Fibroblast of skin of left quadriceps (primary cell): Measurements from ENCODE around the gene HOXD9.
A peak's percentile ranks its signal among the peaks of the same experiment; 100 is the strongest.

Source experiments
- DNase-seq, 2 experiments: peaks; one replicate each; pipeline ENCODE4 v3.0.0-alpha.2; 2013; ENCODE audit warnings: low read depth in 2 of 2

The HOXD9 gene

DNA sequence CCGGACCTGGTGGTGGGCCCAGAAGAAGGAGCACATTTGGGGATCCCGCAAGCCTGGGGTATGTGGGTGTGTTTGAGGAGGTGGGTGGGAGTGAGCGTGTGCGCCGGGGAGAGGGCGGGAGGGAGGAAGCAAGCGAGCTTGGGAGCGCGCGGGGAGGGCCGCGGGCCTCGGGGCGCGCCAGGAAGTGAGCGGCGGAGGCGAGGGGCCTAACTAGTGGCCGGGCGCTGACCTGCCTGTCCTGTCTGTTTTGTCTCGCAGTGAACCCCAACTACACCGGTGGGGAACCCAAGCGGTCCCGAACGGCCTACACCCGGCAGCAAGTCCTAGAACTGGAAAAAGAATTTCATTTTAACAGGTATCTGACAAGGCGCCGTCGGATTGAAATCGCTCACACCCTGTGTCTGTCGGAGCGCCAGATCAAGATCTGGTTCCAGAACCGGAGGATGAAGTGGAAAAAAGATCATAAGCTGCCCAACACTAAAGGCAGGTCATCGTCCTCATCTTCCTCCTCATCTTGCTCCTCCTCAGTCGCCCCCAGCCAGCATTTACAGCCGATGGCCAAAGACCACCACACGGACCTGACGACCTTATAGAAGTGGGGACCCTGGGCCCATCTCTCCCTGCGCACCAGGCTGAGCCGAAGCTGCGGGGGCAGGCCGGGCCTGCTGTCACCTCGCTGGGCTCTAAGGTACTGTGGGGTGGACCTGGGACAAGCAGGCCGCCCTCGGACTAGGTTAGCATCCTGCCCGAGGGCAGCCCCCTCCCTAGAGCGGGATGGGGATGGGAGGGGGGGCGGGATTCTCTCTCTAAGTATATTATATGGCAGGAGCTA is 30.0 kb downstream of the HOXD9 start:
- DNase-seq = no peak

DNA sequence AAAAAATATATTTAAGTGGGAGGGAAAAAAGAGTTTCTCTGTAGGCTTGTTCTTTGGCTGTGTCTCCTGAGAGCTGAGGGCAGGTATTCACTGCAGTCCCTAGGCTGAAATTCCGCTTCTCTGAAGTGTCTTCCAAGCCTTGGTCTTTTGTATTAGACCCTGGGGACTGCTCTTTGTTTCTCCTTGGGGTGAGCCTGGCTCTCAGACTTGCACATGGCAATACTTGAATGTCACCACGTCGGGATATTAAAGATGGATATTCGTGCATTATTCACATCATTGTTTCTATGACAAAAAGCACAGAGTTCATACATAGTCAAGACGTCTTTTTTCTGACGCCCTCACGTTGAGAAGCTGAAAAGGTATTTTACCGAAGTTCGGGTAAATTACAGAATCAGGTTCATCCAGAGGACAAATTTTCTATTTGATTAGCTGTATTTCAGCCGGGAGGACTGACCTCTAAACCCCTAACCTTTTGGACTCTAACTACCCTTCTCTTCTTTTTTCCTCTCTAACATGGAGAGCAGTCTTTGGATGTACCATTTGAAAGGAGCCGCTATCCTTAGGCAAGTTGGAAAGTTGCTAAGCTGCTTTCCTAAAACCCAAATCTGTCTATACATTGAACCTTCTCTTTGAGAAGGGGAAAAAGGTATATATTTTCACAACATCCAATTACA is 32.2 kb downstream of the HOXD9 start:
- DNase-seq = no peak

DNA sequence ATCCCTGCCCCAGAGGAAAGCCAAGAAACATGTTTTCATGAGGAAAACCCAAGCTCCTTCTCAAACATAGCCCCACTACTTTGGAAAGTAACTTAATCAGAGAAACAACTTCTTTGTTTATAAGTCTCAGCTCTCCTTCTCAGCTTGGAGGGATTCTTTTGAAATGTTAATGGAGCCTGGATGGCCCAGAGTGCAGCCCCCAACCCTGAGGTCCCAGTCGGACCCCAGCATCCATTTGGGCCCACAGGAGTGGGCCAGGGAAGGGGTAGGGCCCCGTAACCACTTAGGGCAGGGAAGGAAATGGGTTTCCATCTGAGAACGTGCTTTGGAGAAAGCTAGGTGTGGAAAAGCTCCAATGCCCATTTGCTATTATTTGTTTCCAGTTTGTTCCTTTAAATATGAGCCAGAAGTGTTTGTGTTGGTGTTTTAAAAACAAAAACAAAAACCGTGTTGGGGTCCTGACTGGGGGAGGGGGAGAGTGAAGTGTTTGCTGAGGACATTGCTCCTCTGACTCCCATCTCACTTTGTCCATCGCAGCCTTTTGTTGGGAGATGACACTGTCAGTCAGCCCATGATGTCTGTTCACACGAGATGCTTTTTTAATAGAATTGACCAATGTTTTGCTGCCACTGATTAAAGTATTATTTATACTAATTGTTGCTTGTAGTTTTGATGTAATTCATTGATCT is 33.0 kb downstream of the HOXD9 start:
- no peak for DNase-seq

DNA sequence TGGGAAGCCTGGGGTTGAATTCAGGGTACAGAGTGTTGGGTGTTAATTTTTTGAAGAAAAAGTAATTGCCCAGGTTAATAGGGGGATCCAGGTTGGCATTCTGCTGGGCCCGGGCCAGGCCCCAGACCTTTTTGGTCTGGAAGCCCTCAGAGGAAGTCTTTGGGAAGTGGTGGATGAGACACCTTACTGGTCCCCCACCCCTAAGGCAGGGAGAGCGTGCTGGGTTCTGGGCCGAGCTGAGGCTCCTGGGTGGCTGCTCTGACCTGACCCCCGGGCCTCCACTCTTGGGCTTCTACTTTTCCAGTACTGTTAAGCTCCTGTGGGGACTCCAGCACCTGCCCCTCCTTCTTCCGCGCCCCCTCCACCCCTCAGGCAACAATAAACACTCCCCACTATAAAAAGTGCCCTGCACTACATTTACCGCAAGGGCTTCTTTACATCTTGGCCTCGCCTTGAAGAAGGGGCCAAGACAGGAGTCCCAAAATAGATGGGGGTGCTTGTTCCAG is 33.8 kb downstream of the HOXD9 start:
- no peak for DNase-seq

DNA sequence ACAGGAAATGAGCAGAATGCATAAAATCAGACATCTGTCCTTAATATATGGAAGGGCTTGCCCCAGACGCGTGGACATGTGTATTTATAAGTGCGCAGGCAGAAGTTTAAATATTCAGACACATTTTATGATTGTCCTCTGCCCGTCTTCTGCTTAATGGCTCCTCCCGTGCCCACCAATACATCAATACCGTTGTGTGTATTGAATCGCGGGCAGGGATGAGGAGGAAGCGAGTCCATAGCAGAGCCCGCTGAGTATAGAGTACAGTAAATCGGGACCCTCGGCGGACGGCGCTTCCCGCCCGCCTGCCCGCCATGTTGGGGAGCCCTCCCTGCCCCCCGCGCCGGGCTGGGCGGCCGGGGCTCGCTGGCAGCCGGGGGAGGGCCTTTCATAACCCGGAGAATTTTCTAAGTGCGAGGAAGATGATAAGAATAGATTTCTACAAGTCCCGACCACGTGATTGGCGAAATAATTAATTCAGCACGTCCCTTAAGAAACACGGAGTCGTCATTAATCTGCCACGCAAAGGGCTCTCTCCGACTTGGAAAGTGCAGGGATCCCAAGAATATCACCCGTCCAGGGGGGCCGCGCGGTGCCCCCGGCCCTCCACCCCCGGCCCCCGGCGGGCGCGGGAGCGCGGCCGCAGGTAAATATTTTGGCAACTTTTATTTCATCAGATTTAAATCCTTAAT is 34.4 kb downstream of the HOXD9 start, which contains the start of gene HOXD3:
Gene HOXD3, plus strand, starts transcription at position 501 of the 692 bp plus-strand sequence. CDS start 11,808 bp downstream, outside the sequence.
- DNase-seq = no peak

DNA sequence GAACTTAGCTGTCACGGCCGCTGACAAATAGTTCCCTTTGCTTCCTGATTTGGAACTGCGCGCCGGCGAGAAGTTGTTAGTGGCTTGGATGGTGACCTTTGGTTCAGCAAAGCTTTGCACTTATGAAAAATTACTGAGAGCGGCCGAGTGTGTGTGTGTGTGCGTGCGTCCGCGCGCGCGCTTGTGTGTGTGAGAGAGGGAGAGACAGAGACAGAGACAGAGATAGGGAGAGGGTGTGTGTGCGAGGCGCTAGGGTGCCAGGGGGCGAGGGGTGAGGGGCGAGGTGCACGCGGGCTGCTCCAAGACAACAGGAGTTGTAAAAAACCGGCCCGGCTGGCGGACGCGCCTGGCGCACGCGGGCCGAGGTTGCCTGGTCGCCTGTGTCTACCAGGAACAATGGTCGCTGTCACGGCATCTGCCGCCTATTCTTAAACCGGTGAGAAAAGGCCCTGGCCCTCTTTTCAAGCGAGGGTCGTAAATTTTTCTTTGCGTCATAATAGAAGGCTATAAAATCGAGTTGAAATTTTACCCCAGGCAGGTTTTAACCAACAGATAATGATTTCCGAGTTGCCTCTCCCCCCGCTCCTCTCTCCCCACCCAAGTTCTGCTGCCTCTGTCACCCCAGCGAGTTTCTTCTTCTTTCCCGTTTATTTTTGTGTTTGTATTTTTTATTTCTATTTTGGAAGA is 35.1 kb downstream of the HOXD9 start:
- DNase-seq = no peak

DNA sequence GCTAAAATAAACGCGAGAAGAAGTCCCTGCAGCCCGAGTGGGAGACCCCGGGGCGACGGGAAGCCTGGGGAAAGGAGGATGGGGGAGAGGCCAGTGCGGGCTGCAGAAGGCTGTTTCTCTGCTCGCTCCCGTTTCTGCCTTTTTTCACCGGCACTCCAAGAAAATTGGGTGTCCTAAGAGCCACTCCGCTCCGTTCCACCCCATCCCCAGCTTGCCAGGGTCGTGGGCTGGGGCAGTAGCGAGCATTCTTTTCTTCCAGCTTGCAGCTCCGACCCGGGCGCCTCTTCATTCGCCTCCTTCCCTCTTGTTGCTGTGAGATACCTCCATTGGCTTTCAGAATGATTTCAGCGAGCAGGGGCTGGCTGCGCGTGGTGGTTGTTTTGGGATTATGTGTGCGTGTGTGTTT is 35.7 kb downstream of the HOXD9 start:
- no peak for DNase-seq

DNA sequence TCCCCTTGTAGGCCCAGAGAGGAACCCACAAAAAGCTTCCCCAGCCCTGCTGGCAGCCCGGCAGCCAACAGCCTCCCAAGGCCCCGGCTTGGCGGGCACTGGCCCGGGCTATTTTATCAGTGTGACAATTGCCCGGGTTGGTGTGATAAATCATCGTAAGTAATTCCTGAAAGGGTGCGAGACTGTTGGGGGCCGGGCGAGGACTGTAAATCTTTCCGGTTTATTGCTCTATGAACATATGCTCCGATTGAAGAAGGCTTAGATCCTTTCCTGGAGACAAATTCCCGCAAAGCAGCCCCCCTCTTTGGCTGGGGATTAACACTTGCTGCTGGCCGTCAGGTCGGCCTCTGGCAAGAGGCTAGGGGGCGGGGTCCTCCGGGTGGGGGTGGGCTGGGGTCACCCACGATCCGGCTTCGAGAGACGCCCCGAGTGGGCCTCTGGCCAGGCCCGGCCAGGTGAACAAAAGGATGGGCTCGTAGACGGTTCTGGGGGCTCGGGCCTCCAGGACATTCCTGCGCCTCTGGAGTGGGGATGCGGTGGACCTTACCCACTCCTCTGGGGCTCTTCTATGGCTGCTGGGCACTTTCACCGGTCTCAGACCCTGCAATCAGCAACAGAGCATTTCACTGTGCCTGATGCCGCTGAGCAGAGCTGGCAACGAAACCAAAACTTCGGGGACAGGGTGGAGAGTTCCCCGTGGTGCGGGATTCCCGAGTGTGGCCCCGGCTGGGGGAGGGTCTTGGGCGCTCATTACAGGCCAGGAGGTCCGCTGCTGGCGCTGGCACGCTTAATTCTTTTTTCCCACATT is 36.5 kb downstream of the HOXD9 start:
- DNase-seq = no peak

DNA sequence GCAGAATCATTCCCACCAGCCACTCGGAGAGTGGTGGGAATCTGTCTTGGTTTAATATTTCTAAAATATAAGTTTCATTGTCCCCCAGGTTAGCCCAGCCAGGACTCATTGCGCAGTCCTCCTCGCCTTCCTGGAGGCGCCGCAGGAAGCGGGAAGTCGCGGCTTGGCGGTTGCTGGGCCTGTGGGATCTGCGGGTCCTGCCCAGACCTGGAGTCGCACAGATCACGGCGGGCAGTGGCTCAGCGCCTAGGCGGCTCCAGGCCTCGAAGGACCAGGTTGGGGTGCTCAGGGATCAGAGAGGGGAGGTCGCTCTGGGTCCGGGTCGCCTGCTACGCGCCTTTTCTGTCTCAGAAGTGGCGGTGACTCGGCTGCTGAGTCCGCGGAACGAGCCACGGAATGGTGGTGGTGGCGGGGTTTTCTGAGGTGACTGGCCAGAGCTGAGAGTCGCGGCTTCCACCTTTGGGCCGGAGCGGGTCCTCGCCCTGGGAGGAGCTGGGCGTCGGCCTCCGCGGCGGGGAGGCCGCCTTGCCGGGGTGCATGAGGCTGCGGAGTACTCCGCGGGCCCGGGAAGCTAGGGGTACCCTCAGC is 37.2 kb downstream of the HOXD9 start:
- DNase-seq = no peak

DNA sequence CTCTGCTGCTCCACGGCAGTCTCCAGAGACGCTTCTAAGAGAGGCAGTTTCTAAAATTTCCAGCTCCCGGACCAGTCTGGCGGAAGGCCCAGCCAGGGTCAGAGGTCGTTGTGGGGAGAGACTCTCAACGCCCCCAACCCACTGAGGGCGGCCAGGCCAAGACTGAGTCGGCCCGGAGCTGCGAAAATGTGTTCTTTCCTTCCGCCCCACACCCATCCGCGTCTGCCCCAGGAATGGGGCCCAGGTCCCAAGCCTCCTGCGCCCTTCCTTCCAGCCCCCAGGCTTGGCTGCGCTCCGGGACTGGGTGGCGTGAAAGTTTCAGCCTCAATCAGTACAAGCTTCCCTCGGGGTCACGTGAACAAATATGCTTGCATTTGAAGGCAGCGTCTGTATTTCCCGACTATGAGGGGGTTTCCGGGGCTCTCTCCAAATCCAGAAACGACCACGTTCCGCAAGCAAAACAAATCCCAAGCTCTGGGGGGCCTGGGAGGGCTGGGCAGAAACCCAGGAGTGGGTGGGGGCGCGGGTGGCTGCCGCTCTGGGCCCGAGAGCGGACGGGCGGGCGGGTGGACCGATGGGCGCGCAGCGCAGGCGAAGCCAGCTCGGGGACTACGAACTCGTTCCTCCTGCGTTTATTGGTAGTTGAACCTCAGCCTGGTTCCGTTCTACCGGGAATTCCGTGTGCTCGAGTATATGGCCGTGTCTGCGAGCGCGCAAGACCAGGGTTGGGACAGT is 37.9 kb downstream of the HOXD9 start:
- no peak for DNase-seq

DNA sequence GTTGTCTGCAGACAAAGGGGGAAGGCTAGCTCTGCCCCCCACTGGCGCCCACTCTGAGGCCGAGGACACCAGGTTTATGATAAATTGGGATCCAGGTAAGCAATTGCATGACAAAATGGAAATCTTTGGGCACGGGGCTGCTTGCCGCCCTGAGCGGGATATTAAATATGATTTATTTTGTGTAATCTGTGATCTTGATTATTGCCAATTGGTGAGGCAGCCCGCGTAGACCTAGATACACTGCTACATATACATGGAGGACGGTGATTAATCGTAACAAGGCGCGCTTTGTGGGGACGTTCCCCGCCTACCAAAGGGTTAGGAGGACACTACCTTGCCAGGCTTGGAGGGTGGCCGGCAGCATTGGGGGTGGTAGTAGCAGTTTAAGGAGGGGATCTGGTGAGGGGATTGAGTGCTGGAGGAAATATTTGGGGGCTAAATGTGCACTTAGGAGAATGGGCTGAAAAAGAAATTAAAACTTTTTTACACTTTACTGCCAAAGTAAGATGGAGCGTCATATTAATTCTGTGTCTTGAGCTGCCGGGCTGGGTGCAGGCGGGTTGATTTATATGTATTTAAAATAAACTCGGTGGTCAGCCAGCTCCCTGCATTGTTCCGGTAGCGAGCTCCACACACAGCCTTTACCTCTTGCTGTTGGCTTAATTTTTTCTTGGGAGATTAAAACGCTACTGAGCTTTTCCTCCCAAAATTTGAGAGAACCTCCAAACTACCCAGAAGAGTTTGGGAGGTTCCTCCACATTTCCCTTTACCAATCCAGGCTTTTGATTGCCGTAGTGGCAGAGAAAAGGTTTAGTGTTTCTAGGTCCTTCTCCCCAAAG is 38.7 kb downstream of the HOXD9 start:
- DNase-seq = no peak

DNA sequence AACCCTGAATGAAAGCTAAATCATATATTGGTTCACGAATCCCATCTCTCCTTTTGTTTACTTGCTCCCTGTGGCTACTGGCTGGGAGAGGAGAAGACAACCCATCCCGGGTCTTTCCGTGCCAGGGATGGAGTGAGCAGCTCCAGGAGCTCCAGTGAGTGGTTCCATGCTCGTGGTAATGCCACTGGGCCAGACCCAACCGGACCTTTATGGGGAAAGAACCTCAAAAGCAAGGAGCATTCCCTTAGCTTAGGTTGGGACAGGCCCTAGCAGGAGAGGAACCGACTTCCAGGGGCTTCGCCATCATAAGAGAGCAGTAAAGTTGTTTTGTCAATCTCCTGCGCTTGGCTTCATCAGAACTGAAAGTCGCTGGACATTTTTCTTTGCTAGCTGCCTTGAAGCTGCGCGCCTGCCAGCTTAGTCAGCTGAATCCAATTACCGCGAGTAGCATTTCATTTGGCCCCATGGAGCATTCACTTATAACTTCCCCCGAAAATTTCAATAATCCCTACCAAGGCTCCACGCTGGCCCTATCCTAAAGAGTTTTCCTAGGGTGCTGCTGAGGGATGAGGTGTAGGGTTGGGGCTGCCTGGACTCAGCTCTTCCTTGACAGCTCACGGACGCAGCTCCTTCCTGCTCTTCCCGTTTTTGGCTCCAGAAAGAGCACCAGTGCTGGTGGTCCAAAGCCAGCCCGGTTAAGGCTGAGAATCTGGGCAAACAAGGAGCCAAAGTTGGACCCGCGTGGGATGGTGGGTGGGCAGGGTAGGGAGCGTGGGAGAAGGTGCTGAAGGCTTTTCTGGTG is 39.5 kb downstream of the HOXD9 start:
- DNase-seq = peak in 1 of 2 experiments; percentile 71

DNA sequence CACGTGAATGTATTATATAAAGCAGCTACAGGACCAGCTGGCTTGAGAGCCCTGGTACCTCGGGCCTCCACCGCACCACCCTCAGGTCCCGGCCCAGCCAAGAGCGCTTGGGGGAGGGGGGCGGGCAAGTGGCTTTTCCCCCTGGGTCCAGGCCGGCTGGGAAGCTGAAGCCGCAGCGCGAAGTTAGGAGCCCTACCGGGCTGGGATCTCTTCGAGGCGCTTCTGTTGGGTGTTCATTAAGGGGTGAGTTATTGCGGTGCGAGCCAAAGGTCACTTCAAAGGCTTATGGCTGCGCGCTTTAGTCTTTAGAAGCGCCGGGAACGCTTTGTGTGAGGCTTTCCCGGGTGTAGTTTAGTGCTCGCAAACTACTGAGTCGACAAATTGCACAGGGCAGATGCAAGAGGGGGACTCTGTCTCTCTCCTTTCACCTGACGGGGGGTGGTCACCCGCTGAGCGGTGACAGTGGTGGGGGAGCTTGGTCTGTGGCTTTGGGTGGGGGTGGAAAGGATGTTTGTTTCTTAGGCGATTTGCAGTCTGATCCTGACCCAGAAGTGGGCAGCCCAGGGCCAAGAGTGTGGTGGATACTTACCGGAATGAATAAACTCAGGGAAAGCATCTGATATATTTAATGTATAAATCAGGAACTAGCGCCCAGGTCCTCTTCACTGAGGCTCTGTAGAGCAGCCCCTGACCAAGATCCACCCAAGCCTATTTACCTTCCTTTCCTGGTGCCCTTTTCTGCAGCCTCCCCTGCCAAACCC is 40.6 kb downstream of the HOXD9 start:
- DNase-seq = no peak

DNA sequence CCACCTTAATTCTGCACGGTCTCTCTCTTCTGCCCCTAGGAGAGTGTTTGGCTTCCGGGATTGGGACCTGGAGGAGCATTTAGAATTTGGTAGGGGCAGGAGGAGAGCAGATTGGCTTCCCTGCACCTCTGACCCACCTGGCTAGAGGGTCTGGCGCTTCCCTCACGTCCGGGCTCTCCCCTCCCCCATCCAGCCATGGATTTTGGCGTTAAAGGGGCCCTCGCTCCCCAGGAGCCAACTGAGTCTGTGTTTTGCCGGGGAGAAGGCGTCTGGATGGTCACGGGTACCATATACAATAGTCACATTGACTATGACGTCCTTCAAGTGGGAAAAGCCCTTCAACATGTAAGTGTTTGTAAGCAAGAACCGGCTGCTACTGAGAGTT is 41.1 kb downstream of the HOXD9 start:
- no peak for DNase-seq

DNA sequence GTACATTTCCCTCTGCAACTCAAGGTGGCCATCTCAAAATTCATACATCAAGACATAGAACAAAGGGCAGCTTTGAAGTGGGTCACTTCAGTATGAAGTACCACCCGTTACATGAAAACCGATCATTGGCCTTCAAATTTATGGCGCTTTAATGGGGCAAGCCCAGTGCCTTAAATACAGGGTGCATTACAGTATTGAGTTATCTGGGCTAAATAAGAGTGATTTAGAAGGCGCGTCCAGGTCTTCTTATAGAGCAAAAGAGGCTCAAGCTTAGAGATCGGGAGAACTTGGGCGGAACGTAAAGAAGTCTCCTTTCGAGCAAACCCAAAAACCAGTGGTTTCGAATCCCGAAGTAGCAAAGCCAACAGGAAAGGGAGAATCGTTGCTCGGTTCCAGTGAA is 41.7 kb downstream of the HOXD9 start:
- DNase-seq = no peak

DNA sequence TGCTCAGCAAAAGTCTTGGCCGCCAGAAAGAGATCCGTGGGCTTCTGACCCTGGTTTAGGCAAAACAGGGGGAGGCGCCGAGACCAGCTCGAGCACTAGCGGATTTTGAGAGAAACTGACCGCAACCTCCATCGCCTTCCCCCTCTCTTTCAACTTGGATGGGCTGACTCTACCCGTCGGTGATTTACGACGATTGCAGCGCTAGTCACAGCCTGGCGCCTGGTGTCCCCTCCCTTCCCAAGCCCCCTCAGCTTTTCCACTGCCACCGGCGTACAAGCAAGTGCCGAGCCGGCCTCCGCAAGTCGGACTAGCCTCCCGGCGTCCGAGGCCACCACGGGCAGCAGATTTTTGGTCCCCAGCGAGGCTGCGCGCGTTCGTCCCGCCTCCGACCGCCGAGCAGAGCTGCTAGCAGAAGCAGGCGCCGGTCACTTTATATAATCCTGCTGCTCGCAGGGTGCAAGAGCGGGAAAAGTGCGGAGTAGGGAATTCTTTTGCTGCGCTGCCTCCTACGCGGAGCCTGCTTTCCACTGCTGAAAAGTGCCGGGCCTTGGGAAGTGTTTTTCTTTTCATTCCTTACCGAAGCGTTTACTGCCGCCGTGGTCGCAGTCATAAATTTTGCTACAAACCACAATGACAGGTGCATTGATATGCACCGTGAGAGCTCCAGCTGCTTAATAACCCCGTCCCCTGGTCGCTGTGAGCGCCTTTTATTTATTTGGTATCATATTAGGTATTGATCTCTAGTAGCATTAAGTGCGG is 42.3 kb downstream of the HOXD9 start:
- no peak for DNase-seq
